Measurements from ENCODE around the gene ADGRG3. TPM values are rescaled to one million over a fixed set of nuclear protein-coding genes. Genes with fewer than 3 reads are reported as not detected.
A peak's percentile ranks its signal among the peaks of the same experiment; 100 is the strongest.

Gene ADGRG3
- total and polyA plus RNA-seq, 2 of the 8 experiments (the other 6 are each of a cell fraction or from before 2014, with no cell fraction given) = 0.28 to 0.98 TPM

- Histone ChIP-seq H2AFZ (ENCODE audit: low read length) (no peak overlapping the region), H3K4ac (replicated peaks; ENCODE audit: insufficient read length, low read depth, low read length) (no peak overlapping the region), H2BK120ac (replicated peaks; ENCODE audit: low read depth, low read length) (no peak overlapping the region), H4K91ac (replicated peaks; ENCODE audit: insufficient read length, low read length) (no peak overlapping the region), H3K9me3 (ENCODE audit: insufficient read depth in 2 of 2, low read depth in 1 of 2, low read length in 1 of 2) (no peaks in the 10 kb centered on the region), H3K79me2 (ENCODE audit: control insufficient read depth in 1 of 2, insufficient read depth in 2 of 2, low read length in 2 of 2) (no peaks in the 10 kb centered on the region), H4K8ac (ENCODE audit: extremely low read depth, insufficient read depth, low read length) (no peak overlapping the region), H3K56ac (replicated peaks; ENCODE audit: insufficient read length, low read depth, low read length) (no peak overlapping the region), H4K20me1 (replicated peaks in 1 of 2; ENCODE audit: control insufficient read depth in 1 of 2, insufficient read depth in 2 of 2, low read length in 2 of 2) (no peaks in the 10 kb centered on the region), H3K23me2 (ENCODE audit: low read depth, low read length) (no peaks in the 10 kb centered on the region), H4K5ac (ENCODE audit: insufficient read length, low read depth, low read length) (no peak overlapping the region), H2BK12ac (ENCODE audit: low read depth, low read length) (no peak overlapping the region), H3K36me3 (ENCODE audit: control insufficient read depth in 2 of 4, insufficient read depth in 4 of 4, low read length in 3 of 4) (no peaks in the 10 kb centered on the region), H3K18ac (ENCODE audit: extremely low read depth, low read length) (no peak overlapping the region), H2BK15ac (ENCODE audit: low read length) (no peak overlapping the region), H2AK5ac (ENCODE audit: low read depth, low read length) (no peak overlapping the region), H3K27me3 (replicated peaks in 1 of 4; ENCODE audit: control insufficient read depth in 3 of 4, extremely low read depth in 1 of 4, insufficient read depth in 3 of 4, low read length in 3 of 4) (no peaks in the 10 kb centered on the region; a peak in 1 of 7 replicates), H3K27ac (ENCODE audit: low read depth, low read length) (no peak overlapping the region), H3K23ac (ENCODE audit: insufficient read length) (no peak overlapping the region), H3K4me2 (ENCODE audit: insufficient read depth in 1 of 2, low read depth in 2 of 2, low read length in 2 of 2) (no peak overlapping the region), H3K4me1 (replicated peaks in 1 of 4; ENCODE audit: control insufficient read depth in 3 of 4, insufficient read depth in 4 of 4, low read length in 3 of 4) (no peaks in the 10 kb centered on the region), H3K14ac (ENCODE audit: insufficient read length) (no peak overlapping the region), H2BK20ac (ENCODE audit: low read length) (no peak overlapping the region), H2BK5ac (ENCODE audit: low read depth, low read length) (no peak overlapping the region), H3K9ac (replicated peaks in 1 of 4; ENCODE audit: extremely low read depth in 1 of 4, low read depth in 3 of 4, low read length in 3 of 4) (no peak overlapping the region), H3K79me1 (ENCODE audit: low read depth, low read length) (no peaks in the 10 kb centered on the region), H3K4me3 (ENCODE audit: extremely low read depth in 1 of 4, insufficient read depth in 2 of 4, low read depth in 3 of 4, low read length in 4 of 4) (no peak overlapping the region)
- FAIRE-seq = no peak
- DNase-seq (ENCODE audit: low read depth in 1 of 2, low spot score in 2 of 2) = peak in 1 of 2 experiments; percentile 60
- TF ChIP-seq TAF1 (IDR thresholded peaks at IDR 0.05; ENCODE audit: low read depth, low read length) (no peak), CTCF (IDR thresholded peaks at IDR 0.05; ENCODE audit: control extremely low read depth in 1 of 3, insufficient read depth in 1 of 3, low read depth in 1 of 3, low read length in 3 of 3) (peak; percentile 57 to 63 (median 61)), RAD21 (IDR thresholded peaks at IDR 0.05 in 1 of 2, conservative IDR thresholded peaks at IDR 0.05 in 1 of 2; ENCODE audit: low read depth in 2 of 2, low read length in 2 of 2) (peak; percentile 43 to 67), EGR1 (IDR thresholded peaks at IDR 0.05; ENCODE audit: borderline replicate concordance, low read depth, low read length) (no peak), ATF2 (IDR thresholded peaks at IDR 0.05; ENCODE audit: low read length) (no peak)
- 84% methylated on average over 3 of the region's 3 CpGs; no CpG with 5 or more reads in 1 of the 2 experiments for WGBS, 2 experiments (ENCODE audit: extremely low coverage in 1 of 2, insufficient coverage in 1 of 2, insufficient read length in 1 of 2, insufficient replicate concordance in 2 of 2, low coverage in 1 of 2, low lambda C conversion rate in 2 of 2, missing lambda C conversion rate in 1 of 2)
- ChIA-PET CTCF (ENCODE audit: partially characterized antibody) (interaction anchor here (1.0 to 2.4 kb wide), 7 partner anchors 9 to 144 kb away, joined by 3 to 9 read pairs (median 5); no protein-coding TSS in a partner anchor), POLR2A (ENCODE audit: partially characterized antibody) (no interaction called here)
Observed at GRCh38 chr16:57720142-57720575, 52.1 kb downstream of the ADGRG3 start.
